HPDE6-E6E7 (cell line): ENCODE results near the gene MOGAT3.

ENCODE experiments used
- DNase-seq: peaks from one replicate; pipeline ENCODE4 v3.0.0; 2011; ENCODE audit warnings: missing footprints; ENCODE audit errors: extremely low spot score

The MOGAT3 gene, protein sequence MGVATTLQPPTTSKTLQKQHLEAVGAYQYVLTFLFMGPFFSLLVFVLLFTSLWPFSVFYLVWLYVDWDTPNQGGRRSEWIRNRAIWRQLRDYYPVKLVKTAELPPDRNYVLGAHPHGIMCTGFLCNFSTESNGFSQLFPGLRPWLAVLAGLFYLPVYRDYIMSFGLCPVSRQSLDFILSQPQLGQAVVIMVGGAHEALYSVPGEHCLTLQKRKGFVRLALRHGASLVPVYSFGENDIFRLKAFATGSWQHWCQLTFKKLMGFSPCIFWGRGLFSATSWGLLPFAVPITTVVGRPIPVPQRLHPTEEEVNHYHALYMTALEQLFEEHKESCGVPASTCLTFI

DNA sequence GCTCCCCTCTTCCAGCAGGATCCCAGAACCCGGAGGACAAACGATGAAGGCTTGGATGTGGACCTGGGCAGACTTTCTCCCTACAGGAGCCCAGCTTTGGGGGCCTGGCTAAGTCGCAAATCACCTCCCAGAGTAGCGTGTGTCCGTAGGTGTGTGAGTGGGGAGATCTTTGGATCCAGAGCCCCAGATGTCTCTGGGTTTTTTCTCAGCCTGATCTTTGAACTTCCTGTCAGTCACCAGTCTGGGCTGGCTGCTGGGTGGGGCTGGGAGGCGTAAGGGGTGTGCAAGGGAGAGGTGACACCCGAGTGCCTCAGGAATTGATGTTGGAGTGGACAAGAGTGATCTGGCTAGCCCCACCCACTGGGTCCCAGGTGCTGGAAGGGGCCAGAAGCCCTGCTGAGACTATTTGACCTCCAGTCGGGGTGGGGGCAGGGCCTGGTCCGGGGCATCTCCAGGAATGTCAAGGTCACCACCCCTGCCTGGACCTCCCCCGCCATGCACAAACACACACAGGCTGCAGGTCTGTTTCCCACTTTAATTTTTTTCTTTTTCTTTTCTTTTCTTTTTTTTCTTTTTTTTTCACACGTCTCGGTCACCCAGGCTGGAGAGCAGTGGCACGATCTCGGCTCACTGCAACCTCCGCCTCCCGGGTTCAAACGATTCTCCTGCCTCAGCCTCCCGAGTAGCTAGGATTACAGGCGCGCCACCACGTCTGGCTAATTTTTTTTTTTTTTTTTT lies at the start of gene MOGAT3:
TSS of gene MOGAT3 (minus strand) at position 175 of the 738 bp plus-strand sequence. CDS start 182 bp downstream, outside the sequence.
- no peak for DNase-seq

DNA sequence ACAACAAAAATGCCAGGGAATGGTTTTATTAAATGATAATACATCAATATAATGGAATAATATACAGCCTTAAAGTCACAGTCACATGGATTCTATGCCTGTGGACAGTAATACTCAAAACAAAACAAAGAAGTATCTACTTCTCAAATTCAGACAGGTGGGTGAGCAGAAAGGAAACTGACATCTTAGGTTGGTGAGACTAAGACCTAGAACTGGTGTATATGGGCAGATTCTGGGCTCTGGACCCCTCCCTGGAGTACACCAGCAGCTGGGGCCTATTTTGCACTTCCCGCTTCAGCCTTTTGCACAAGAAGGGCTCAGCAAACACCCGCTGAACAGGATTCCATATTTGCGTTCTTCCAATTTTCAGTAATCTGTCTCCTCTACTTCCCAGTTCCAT lies 49.5 kb upstream of the MOGAT3 start:
- no peak for DNase-seq

DNA sequence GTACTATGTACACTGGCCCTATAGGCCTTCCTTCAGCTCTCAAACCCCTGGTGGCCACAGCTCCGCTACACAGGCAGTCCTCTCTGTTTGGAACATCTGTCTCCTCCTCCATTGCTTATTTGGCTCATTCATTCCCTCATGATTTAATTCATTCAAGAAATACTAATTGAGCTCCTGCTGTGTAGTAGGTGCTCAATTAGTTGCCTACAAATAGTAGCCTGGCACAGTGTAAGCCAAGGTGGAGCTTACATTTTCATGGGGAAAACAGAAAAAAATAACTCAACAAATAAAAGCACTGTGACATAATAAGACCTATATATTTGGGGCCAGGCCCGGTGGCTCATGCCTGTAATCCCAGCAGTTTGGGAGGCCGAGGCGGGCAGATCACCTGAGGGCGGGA lies 47.4 kb upstream of the MOGAT3 start:
- no peak for DNase-seq

DNA sequence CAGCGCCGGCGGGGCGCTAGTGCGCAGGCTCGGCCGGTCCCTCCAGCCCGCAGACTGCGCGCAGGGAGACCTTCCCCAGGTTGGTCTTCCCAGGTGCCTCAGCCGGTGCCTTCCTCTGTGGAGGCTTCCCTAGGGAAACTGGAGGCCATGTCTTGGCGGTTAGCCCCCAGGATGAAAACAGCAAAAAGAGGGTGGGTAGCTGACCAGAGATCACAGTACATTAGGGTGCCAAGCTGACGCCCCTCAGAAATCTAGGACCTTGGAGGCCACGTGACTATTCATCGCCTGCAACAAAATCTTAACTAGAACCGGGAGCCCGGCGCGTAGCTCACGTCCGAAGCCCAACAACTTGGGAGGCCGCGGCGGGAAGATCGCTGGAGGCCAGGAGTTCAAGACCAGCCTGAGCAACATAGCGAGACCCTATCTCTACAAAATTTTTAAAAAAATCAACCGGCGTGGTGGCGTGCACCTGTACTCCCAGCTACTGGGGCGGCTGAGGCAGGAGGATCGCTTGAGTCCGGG lies 44.4 kb upstream of the MOGAT3 start:
- DNase-seq = peak; percentile 79

DNA sequence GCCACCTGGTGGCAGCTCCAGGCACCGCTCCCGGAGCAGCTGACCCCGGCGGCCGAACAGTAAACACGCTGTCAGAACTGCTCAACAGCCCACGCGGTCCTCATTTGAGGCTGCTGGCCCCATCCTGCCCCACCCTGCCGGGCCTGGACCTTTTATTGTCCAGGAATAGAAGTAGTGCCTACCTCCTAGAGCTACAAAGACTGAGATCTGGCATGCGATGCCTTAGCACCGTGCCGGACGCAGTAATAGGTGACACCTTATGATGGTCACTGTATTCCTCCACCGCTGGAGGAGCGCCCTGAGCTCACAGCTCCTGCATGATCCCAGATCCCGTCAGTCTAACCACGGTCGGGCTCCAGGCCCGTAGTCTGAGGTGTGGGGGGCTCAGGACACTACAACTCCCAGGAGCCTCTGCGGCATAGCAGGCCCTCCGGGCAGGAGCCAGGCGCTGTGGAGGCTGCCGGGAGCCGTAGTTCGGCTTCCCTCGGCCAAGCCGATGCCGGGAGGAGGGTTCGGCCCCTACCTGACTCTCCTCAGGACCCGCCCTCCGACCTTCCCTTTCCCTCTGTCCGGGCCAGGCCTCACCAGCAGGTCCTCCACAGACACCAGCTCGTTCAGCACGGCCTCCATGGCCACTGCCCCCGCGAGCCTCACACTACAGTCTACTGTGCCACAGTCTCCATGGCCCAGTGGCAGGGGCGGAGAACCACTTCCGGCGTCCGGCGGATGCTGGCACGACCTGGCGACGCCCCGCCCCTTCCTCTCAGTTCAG lies 43.7 kb upstream of the MOGAT3 start, which contains the start of gene FIS1:
TSS of gene FIS1 (minus strand) at position 707 of the 772 bp plus-strand sequence. CDS start at position 630, 77 bp downstream.
- DNase-seq = peak; percentile 91

DNA sequence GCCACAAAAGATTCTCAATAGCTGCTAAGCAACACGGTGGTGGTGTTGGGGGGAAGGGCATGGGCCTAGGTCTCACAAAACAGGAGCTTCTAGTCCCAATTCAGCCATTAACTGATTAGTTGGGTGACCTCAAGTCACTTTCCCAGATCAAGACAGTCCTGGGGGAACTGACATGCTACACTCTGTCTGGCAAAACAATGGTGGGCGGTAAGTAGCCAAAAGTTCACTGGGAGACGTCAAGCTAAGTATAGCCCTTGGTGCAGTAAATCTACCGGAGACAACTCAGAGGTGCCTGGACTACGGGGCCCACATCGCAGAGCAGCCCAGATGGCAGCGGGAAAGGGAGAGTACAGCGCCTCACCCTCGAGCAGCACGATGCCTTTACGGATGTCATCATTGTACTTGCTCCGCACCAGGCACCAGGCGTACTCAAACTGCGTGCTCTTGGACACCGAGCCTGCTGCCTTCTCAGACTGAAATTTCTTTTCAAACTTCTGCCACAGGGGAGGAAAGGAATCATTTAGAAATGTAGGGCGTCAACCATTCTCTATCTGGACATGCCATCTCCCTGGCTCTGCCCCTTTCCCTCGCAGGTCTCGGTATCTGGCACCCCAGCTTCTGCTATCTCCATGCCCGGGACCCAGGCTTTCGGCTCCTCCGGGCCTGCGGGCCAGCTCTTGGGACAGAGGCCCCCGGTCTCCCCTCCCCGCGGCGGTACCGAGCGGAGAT lies 43.0 kb upstream of the MOGAT3 start:
- DNase-seq = no peak

DNA sequence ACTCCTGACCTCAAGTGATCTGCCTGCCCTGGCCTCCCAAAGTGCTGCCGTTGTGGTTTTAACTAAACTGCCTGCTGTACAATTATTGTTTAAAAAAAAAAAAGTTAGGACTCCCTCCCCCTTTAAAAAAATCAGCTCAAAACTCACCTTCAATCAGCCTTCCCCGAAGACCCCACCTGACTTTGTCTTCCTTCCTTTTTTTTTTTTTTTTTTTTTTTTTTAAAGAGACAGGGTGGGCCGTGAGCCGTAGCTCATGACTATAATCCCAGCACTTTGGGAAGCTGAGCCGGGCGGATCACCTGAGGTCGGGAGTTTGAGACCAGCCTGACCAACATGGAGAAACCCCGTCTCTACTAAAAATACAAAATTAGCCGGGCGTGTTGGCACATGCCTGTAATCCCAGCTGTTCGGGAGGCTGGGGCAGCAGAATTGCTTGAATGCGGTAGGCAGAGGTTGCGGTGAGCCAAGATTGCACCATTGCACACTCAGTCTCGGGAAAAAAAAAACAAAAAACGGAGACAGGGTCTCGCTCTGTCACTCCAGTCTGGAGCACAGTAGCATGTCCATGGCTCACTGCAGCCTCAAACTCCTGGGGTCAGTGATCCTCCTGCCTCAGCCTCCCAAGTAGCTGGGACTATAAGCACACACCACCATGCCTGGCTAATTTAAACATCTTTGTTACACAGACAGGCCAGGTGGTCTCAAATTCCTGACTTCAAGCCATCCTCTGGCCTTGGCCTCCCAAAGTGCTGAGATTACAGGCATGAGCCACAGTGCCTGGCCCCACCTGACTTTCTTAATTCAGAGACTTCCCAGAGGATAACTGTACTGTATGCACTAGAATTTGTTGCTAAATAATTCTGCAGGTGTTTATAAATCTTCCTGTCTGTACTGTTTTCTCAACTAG lies 40.9 kb upstream of the MOGAT3 start:
- no peak for DNase-seq

DNA sequence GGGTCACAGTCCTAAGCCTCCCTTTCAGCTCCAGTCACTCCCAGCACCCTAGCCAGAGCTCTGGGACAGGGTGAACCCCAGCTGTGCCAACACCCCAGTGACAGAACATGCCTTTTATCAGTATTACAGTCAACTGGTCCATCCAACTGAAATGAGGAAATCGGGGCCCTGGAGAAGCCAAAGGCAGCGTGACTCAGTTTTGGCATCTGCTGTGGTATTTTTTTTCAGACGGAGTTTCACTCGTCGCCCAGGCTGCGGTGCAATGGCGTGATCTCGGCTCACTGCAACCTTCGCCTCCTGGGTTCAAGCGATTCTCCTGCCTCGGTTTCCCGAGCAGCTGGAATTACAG lies 40.2 kb upstream of the MOGAT3 start:
- no peak for DNase-seq

DNA sequence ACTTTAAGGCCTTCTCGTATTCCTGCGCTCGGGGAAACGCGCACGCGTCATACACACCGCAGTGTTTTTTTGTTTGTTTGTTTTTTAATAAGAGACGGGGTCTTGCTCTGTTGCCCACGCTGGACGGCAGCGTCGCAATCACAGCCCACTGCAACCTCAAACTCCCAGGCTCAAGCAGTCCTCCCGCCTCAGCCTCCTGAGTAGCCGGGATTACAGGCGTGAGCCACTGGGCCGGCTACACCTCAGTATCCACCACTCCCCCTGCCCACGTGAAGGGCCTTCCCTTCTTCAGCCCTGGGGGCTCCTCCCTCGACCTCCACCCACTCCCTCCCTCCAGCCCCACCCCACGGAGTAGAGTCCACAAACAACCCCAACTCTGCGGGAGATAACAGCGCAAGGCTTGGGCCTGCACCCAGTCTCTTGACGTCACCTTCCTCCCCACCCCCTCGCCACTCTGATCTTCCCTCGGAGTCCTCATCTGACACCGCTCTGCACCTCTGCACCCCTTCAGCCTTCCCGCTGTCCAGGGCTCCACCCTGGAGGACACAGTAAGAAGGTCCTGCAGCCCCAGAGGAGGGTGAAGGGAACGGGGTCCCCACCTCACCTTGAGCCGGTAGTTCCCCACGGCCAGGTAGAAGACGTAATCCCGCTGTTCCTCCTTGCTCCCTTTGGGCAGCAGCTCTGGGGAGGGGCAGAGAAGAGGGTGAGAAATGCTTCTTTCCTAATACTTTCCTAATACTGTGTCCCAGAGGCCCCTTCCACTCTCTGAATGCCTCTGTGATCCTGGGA lies 39.6 kb upstream of the MOGAT3 start:
- no peak for DNase-seq

DNA sequence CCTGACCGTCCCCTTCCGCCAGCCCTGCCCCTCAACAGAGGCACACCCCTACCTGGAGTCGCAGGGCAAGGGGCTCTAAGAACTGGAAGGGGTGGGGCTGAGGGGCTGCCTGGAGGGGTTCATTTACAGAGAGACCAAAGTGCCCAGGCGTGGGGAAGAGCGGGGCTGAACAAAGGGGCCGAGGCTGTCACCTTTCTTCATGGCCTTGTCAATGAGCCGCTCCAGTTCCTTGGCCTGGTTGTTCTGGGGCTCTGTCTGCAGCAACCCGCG lies 39.0 kb upstream of the MOGAT3 start:
- no peak for DNase-seq

DNA sequence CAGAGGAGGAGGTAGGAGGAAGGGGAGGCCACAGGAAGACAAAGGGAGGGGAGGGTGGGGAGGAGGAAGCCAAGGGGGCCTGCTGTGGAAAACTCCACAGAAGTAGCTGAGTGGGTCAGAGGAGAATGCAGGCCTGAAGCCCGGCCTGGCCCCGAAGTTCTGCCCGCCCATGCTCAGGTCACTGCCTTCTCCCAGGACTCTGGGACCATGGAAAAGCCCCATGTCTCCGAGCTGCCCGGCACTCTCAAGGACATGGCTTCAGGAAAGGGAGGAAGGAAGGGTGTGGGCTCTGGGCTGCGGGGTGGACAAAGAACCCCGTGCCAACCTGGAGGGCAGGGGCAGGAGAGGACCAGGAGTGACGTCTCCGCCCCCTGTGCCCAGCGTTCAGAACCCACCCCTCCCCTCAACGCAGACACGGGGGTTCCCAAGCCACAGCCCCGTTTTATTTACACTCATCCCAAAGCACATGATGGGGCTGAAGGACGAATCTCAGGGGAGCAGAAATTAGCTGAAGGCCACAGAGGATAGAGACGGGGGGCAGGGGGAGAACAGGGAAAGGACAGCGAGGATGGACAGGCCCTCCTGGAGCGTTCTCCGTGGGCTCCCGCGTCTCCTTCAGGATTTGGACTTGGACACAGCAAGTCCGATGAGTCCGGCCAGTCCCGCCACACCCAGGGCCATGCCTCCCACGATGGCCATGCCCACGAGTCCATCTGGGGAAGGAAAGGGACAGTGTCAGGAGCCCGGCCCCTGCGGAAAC lies 38.5 kb upstream of the MOGAT3 start:
- DNase-seq = no peak

DNA sequence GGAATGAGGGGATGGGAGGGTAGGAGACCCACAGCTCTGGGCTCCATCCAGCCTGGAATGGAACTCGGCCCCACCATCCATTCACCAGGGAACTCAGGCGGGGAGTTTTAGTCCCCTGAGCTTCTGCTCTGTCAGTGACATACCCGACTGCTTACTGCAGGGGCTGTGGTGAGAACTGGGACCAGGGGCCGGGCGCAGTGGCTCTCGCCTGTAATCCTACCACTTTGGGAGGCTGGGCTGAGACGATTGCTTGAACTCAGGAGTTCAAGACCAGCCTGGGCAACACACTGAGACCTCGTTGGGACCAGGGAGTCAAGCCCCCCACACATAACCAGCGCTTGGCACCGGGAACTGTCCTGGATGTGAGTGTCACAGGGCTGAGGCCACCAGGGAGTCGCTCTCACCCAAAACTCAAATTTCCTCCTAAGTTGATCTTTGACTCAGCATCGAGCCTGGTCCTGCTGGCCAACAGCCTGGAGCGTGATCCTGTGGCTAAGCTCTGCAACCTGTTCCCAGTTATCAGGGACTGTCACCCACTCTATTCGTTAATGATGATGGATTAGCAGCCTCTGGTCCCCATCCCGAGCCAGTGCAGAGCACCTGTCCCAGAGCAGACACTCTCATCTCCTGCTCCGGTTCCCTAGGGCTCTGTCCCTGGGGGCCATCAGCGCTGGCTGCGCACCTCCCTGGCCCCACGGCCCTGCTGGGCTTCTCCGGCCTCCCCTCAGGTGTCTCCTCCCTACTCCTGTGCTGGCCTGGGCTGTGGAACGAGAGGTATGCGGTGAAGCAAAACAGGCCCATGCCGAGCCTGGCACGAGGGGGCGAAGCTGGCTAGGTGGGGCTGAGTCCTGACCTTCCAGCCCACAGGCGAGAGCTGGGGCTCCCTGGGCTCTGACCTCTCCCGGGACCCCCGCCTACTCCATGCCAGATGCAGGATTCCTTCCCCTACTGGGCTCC lies 37.7 kb upstream of the MOGAT3 start:
- no peak for DNase-seq

DNA sequence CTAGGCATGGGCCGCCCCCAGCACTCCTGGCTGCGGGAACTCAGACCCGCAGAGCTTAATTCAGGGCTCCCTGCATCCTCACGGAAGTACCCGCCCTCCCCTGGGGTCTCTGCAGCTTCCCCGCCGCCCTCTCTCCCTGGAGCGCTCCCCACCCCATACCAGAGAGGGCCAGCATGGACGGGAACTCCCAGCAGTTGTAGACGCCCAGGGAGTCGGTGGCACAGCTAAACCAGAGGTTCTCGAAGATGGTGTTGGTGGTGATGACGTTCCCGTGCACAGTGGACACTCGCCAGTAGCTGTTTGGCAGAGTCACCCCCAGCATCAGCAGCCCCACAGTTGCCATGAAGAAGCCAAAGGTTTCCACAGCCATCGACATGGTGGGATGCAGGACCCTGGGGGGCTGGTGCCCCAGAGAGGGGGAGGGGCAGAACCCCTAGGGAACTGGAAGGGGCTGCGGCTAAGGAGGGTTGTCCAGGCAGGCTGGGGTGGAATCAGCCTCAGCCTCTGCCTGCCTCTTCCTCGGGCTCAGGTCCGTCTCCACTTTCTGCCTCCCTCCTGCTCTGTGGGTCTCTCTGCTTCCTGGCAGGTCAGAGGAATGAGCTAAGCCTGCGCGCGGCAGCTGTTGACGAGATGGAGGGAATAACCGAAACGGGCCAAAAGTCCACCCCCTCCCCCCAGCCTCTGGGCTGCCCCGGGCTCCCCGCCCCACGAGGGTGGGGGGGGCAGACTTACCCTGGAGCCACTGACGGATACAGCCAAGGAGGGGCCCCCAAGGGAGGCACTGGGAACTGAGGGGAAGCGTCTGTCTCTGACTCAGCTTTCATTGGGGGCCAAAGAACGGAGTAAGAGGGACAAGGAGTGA lies 36.6 kb upstream of the MOGAT3 start, which contains the start of gene CLDN15:
TSS of gene CLDN15 (minus strand) at position 597 of the 862 bp plus-strand sequence. CDS start at position 376, 221 bp downstream.
- DNase-seq = no peak

DNA sequence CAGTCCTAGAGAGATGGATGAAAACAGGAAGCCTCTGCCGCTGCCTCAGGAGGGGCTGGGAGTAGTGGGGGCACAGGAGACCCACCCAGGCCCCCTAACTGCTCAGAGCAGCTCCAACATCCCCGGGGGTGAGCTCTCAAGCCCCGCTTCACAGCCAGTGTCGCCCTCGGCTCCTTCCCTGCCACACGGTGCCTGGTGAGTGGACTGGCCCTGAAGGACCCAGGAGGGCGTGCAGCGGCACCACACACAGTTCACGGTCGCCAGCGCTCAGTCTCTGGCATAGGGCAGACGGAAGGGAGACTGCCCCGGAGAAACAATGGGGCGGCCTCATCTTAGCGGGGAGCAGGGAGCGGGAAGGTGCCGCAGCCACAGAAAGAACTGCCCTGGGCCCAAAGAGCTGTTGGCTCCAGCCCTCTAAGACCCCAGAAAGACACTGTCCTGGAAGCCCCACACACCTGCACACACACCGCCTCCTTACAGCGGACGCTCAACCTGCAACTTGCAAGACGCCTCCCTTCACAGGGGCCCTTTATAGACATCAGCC lies 35.5 kb upstream of the MOGAT3 start:
- no peak for DNase-seq

DNA sequence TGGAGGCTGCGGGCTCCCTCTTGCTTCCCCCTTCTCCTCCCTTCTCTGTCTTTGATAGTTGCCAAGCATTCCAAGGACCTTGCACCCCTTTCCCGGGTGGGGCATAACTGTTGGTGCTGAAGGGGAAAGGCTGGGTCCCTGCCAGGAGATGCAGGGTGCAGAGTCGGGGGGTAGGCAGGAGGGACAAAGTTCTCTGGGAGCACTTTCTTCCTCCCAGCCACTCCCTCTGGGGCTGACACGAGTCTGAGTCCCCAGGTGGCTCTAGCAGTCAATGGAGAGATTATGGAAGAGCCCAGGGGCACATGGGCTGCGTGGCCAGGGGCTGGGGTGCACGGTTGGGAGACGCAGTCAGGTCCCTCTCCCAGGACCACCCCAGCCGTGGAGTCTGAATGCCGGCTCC lies 34.7 kb upstream of the MOGAT3 start:
- no peak for DNase-seq

DNA sequence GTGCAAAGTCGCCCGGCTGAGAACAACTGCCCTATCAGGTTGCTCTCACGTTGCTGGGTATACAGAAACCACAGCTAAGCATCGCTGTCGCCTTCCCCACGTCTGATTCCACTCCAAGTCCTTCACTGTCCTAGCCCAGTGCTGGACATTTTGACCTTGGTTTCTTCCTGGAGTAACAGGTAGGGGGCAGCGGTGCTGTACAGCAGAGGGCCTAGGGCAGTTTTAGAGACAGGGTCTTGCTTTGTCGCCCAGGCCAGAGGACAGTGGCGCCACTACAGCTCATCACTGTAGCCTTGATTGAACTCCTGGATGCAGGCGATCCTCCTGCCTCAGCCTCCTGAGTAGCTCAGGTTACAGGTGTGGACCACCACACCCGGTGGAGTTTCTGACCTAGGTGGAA lies 34.2 kb upstream of the MOGAT3 start:
- no peak for DNase-seq

DNA sequence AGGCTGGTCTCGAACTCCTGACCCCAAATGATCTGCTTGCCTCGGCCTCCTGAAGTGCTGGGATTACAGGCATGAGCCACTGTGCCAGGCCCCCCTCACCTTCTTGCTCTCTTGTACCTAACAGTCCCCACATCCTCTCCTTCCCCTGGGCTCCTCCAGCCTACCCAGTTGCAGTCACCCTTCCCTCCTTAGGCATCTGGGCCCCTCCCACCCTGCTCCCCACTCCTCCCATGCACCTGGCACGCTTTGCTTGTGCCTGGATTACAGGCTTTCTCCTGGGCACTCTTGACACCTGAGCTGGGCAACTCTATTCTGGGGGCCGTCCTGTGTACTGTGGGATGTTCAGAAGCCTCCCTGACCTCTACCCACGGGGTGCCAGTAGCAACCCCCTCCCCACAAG lies 33.8 kb upstream of the MOGAT3 start:
- DNase-seq = no peak
